Duodenal mucosa (tissue), 2 donors: ENCODE results near the gene RHBDF1.

Experiments
- H3K27ac ChIP-seq: one replicate; pipeline ENCODE4 v1.7.0; 2013; ENCODE audit warnings: low read depth, low read length
- H3K27me3 ChIP-seq, 2 donors: one replicate each; pipeline ENCODE4 v1.7.0; 2013; ENCODE audit warnings: low read length in 2 of 2, control low read depth in 1 of 2; ENCODE audit not compliant: insufficient read depth in 2 of 2, control insufficient read depth in 1 of 2
- H3K36me3 ChIP-seq, 2 donors: one replicate each; pipeline ENCODE4 v1.7.0; 2013; ENCODE audit warnings: low read length in 2 of 2, control low read depth in 1 of 2; ENCODE audit not compliant: insufficient read depth in 2 of 2, control insufficient read depth in 1 of 2
- H3K4me1 ChIP-seq, 2 donors: one replicate each; pipeline ENCODE4 v1.7.0; 2013; ENCODE audit warnings: low read length in 2 of 2, control low read depth in 1 of 2; ENCODE audit not compliant: insufficient read depth in 2 of 2, control insufficient read depth in 1 of 2
- H3K4me3 ChIP-seq, 2 donors: one replicate each; pipeline ENCODE4 v1.7.0; 2013; ENCODE audit warnings: low read length in 2 of 2, low read depth in 1 of 2
- H3K9ac ChIP-seq, 2 donors: one replicate each; pipeline ENCODE4 v1.7.0; 2013; ENCODE audit warnings: low read length in 2 of 2, low read depth in 1 of 2
- H3K9me3 ChIP-seq, 2 donors: one replicate each; pipeline ENCODE4 v1.7.0; 2013; ENCODE audit warnings: low read length in 2 of 2, control low read depth in 1 of 2; ENCODE audit not compliant: control insufficient read depth in 1 of 2

RHBDF1 gene

DNA sequence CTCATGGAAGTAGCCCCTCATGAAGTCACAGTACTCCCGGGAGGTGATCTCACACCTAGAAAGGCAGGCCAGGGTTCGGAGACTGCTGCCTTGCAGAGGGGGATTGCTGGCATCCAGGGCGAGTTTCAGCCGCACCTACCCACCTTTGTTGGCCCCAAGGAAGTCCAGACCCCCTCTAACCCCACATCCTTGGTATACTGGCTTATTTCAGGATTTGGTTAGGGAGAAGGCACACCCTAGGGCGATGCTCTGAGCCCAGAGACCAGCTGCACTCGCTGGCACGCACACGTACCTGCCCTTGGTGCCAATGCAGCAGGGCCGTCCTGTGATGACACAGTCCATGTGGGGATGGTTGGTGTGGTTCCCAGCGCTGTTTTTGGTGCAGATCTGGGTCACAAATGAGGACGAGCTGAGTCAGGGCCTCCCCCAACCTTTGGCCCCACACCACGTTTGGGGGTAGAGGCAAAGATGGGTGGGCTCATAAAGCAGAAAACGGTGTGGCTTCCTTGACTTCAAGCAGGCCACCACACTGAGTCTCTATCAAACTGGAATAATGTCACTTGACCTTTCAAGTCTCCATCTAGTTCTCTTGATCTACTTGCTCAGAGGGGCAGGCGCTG, 12.9 kb downstream of the RHBDF1 start:
- no peak overlapping the region for H3K9ac ChIP-seq
- H3K9me3 ChIP-seq = no peaks in the 10 kb centered on the region
- no peaks in the 10 kb centered on the region for H3K27me3 ChIP-seq
- H3K4me1 ChIP-seq = no peaks in the 10 kb centered on the region
- H3K4me3 ChIP-seq = no peak overlapping the region
- no peak overlapping the region for H3K27ac ChIP-seq
- H3K36me3 ChIP-seq = peaks cover 18 to 38% of the 10 kb centered on the region in 2 donors

- Histone ChIP-seq H3K27ac (no peak overlapping the region), H3K36me3 (peaks cover 18 to 32% of the 10 kb centered on the region in 2 donors), H3K4me1 (peaks cover 0 to 6% of the 10 kb centered on the region in 2 donors), H3K4me3 (no peak overlapping the region), H3K9ac (no peak overlapping the region), H3K27me3 (no peaks in the 10 kb centered on the region), H3K9me3 (no peaks in the 10 kb centered on the region)
Measured at GRCh38 chr16:58491-59439, 13.7 kb downstream of the RHBDF1 start.

DNA sequence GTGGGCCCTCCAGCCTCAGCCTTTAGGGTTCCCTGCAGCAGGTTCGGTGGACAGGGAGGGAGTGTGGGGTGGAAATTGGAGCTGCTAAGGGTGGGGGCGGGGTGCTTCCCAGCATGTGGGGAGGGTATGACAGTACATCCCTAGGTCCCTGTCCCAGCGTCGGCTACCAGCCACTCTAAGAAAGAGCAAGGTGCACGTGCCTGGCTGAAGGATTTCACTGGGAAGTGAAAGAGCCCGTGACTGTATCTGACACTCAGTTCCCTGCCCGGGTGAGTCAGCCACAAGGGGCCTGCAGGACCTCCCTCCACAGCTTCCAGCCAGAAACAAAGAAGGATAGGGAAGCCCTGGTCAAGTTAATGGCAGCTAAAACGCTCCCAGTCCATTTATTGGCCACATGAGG, 14.7 kb downstream of the RHBDF1 start:
- Histone ChIP-seq H3K9me3 (no peaks in the 10 kb centered on the region), H3K4me1 (peaks cover 0 to 6% of the 10 kb centered on the region in 2 donors), H3K27me3 (no peaks in the 10 kb centered on the region), H3K27ac (no peak overlapping the region), H3K36me3 (peaks cover 18 to 32% of the 10 kb centered on the region in 2 donors), H3K9ac (no peak overlapping the region), H3K4me3 (no peak overlapping the region)

DNA sequence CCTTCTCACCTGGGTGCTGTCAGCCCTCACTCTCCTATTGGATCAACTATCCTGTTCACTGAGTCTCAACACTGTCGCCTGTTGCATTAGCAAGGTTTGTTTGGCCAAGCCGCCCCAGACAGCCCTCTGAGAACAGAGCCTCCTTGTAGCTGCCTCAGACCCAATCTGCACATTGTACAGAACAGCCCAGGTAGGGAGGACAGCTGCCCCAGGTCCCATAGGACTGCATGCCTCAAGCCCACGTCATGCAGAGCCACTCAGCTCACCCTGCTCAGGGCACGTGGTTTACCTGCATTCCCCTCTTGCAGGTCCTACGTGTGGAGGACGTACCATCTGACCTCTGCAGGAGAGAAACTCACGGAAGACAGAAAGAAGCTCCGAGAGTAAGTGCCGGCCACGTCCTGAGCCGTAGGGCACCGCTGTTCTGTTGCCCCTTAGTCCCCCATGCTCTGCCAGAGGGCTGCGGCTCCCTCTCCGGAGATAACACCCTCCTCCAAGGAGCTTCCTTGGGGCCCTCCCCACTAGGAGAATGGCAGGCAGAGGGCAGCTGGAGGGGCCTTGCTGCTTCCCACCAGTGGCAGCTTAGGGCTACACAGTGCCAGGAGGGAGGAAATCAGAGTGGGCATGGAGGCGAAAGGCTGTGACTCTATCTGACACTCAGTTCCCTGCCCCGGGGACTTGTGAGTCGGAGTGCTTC, 16.1 kb downstream of the RHBDF1 start:
- H3K4me1 ChIP-seq = peaks cover 0 to 8% of the 10 kb centered on the region in 2 donors
- no peak overlapping the region for H3K4me3 ChIP-seq
- no peak overlapping the region for H3K9ac ChIP-seq
- no peak overlapping the region for H3K27ac ChIP-seq
- no peaks in the 10 kb centered on the region for H3K27me3 ChIP-seq
- H3K9me3 ChIP-seq = no peaks in the 10 kb centered on the region
- H3K36me3 ChIP-seq = peaks cover 18 to 32% of the 10 kb centered on the region in 2 donors

GRCh38 chr16:55571-56136, 16.8 kb downstream of the RHBDF1 start:
- H3K27me3 ChIP-seq = no peaks in the 10 kb centered on the region

DNA sequence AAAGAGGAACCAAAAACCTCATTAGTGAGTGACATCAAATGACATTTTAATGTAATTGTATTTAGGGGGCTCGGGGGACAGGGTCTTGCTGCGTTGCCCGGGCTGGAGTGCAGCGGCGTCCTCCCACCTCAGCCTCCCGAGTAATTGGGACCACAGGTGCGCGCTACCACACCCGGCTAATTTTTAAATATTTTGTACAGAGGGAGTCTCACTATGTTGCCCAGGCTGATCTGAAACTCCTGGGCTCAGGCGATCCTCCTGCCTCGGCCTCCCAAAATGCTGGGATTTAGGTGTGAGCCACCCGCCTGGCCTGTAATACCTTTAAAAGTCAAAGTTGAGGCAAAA, 18.2 kb downstream of the RHBDF1 start:
- Histone ChIP-seq H3K27me3 (no peaks in the 10 kb centered on the region), H3K36me3 (peaks cover 18 to 32% of the 10 kb centered on the region in 2 donors), H3K4me3 (peak overlapping the region; percentile 79 to 87), H3K27ac (no peak overlapping the region), H3K4me1 (peaks cover 0 to 9% of the 10 kb centered on the region in 2 donors), H3K9me3 (no peaks in the 10 kb centered on the region), H3K9ac (peak overlapping the region; percentile 38 to 74)

More at GRCh38 chr16:55571-56136, 16.8 kb downstream of the RHBDF1 start:
- H3K4me1 ChIP-seq = peaks cover 0 to 9% of the 10 kb centered on the region in 2 donors
- H3K9ac ChIP-seq = no peak overlapping the region
- no peak overlapping the region for H3K4me3 ChIP-seq
- peaks cover 18 to 32% of the 10 kb centered on the region in 2 donors for H3K36me3 ChIP-seq
- H3K9me3 ChIP-seq = no peaks in the 10 kb centered on the region
- H3K27ac ChIP-seq = no peak overlapping the region

GRCh38 chr16:53346-54236, 18.8 kb downstream of the RHBDF1 start, which contains the start of the genes POLR3K and SNRNP25:
Gene POLR3K (minus strand): TSS chr16:53608. CDS start chr16:53586, 22 bp downstream.
Gene SNRNP25 (plus strand): TSS chr16:53828. CDS start chr16:54017, 189 bp downstream.
- Histone ChIP-seq H3K27ac (peak within 1 kb of the TSS; percentile 65), H3K9me3 (no peaks in the 10 kb centered on the region), H3K36me3 (peaks cover 18 to 28% of the 10 kb centered on the region in 2 donors), H3K4me3 (peak within 1 kb of the TSS; percentile 87 to 88), H3K27me3 (no peaks in the 10 kb centered on the region), H3K4me1 (peaks cover 0 to 9% of the 10 kb centered on the region in 2 donors), H3K9ac (peak within 1 kb of the TSS; percentile 67 to 74)

DNA sequence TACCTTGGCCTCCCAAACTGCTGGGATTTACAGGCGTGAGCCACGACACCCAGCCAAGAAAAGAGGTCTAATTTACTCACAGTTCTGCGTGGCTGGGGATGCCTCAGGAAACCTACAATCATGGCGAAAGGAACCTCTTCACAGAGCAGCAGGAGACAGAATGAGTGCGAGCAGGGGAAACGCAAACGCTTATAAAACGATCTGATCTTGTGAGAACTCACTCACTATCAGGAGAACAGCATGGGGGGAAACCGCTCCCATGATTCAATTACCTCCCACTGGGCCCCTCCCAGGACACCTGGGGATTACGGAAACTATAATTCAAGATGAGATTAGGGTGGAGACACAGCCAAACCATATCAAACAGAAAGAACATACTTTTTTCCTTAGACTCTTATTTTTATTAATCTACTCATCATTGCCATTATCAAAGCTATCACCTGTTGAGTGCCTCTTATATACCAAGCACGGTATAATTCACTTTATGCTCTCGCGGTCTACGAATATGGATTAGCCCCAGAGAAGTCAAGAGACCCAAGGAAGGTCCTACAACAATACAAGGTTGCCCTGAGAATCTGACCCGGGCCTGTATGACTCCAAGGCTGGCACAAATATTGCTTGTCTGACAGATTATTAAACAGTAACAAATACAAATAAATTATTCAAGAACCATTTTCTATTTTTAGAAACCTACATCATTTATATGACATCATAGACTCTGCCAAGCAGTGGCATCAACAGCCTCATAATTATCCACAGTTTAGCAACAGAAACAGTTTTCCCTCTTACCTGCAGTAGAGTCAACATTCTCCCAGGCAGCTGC, 21.5 kb downstream of the RHBDF1 start:
- Histone ChIP-seq H3K27me3 (no peaks in the 10 kb centered on the region), H3K4me1 (peaks cover 0 to 9% of the 10 kb centered on the region in 2 donors), H3K27ac (no peak overlapping the region), H3K9ac (no peak overlapping the region), H3K9me3 (no peaks in the 10 kb centered on the region), H3K4me3 (no peak overlapping the region), H3K36me3 (peaks cover 9 to 19% of the 10 kb centered on the region in 2 donors)
